Activated T-helper 17 cell treated with anti-CD3 and anti-CD28 coated beads, Interleukin-2, amount 50 U/mL, for 72 hours (primary cell): ENCODE measurements around the gene HLA-DPB1. TPM values are rescaled to one million over a fixed set of nuclear protein-coding genes. Genes with fewer than 3 reads are reported as not detected.

ENCODE experiments used
- ATAC-seq: fragments of 150-1000 bp; cut with Tn5 transposase; replicated peaks from 2 replicates; pipeline ENCODE4 v1.10.0; 2021; ENCODE audit warnings: mild to moderate bottlenecking, moderate library complexity
- H3K27ac Mint-ChIP-seq: one replicate; pipeline ENCODE4 v1.8.0; 2022; ENCODE audit warnings: mixed read lengths
- H3K27me3 Mint-ChIP-seq: one replicate; pipeline ENCODE4 v1.8.0; 2022; ENCODE audit warnings: mixed read lengths
- H3K36me3 Mint-ChIP-seq: one replicate; pipeline ENCODE4 v1.8.0; 2022; ENCODE audit warnings: low read depth, mild to moderate bottlenecking, mixed read lengths
- H3K4me1 Mint-ChIP-seq: one replicate; pipeline ENCODE4 v1.8.0; 2022; ENCODE audit warnings: mixed read lengths
- H3K4me3 Mint-ChIP-seq: one replicate; pipeline ENCODE4 v1.8.0; 2022; ENCODE audit warnings: mild to moderate bottlenecking, mixed read lengths
- H3K9me3 Mint-ChIP-seq: one replicate; pipeline ENCODE4 v1.8.0; 2022; ENCODE audit warnings: mixed read lengths
- total RNA-seq, 2 donors: library from RNA; stranded (reverse); gene quantifications; one replicate each; pipeline ENCODE4 v1.2.3, GENCODE V29; 2022

HLA-DPB1 gene
- total RNA-seq, 2 donors from 2014 or later = 21.4 to 69.1 TPM

DNA sequence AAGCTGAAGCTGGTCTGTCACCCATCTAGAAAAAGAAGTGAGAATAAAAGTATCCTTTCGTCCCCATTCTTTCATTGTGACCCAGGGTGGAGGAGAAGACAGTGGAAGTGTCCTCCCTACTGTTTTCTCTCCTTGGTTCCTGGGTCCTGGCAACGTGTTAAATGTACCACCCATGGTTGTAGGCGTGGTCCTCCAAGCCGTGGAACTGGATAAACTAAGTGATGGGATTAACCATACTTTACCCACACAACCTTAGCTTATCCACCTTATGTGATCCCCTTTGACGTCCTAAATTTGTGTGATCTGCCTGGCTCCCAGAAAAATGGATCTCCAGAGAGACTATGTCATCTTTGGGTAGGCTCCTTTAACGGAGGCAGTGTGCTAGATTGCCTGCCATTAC is 47.4 kb downstream of the HLA-DPB1 start:
- H3K36me3 Mint-ChIP-seq = no peaks in the 10 kb centered on the region
- no peak overlapping the region for H3K27ac Mint-ChIP-seq
- peaks cover 5% of the 10 kb centered on the region for H3K9me3 Mint-ChIP-seq
- peaks cover 18% of the 10 kb centered on the region for H3K27me3 Mint-ChIP-seq
- H3K4me3 Mint-ChIP-seq = no peak overlapping the region
- no peaks in the 10 kb centered on the region for H3K4me1 Mint-ChIP-seq
- no peak for ATAC-seq

DNA sequence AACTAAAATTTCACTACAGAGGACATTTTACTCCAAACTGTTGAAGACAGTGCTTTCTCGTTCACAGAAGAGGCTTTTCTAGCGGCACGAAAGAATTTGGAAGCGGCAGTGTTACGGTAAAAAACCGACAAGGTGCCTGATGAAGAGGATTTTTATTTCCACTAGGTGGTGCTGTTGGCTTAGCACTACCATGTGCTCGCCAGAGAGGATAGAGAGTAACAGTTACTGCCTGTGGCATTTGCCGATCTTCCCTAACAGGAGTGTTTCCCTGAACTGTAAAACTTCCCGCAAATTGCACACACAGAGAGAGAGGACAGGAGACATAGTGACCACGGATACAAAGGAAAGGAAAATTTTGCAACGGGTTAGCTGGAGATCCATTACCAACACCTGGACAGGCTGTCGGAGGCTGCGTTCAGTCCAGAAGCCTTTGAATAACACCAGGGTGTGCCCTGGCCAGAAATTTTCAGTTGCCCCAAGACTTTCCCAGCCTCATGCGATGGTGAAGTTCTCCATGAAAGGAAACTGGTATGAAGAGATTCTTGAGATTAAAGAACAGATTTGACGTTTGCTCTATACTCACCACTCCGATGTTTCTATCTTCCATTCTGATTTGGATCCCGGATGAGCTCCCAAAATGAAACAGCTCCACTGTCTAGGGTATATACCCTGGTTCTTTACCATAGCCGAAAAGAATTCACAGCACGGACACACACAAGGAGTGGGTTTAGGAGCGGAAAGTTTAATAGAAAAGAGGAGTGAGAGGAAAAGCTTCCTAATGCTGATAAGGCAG is 48.1 kb downstream of the HLA-DPB1 start:
- Mint-ChIP-seq H3K36me3 (no peaks in the 10 kb centered on the region), H3K9me3 (peaks cover 5% of the 10 kb centered on the region), H3K27ac (no peak overlapping the region), H3K27me3 (peaks cover 18% of the 10 kb centered on the region), H3K4me3 (no peak overlapping the region), H3K4me1 (no peaks in the 10 kb centered on the region)
- peak; percentile 40 for ATAC-seq

DNA sequence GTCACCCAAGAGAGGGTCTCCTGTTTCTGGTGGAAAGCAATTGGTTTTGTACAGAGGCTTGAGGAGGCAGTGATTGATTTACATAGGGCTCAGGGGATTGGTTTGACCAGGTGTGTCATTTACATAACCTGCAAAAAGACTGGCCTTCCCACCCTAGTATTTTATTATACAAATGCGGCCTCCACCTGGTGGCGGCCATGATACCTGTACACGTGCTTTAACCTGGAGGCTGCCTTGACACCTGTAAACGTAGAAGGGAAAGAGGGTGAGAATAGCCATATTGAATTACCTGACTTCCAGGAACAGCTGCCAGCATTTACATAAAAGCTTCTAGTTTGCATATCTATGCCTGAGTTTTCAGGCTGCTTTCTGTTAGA is 48.7 kb downstream of the HLA-DPB1 start:
- no peaks in the 10 kb centered on the region for H3K4me1 Mint-ChIP-seq
- no peak overlapping the region for H3K27ac Mint-ChIP-seq
- H3K4me3 Mint-ChIP-seq = no peak overlapping the region
- ATAC-seq = no peak
- H3K9me3 Mint-ChIP-seq = peaks cover 5% of the 10 kb centered on the region
- peaks cover 18% of the 10 kb centered on the region for H3K27me3 Mint-ChIP-seq
- no peaks in the 10 kb centered on the region for H3K36me3 Mint-ChIP-seq

DNA sequence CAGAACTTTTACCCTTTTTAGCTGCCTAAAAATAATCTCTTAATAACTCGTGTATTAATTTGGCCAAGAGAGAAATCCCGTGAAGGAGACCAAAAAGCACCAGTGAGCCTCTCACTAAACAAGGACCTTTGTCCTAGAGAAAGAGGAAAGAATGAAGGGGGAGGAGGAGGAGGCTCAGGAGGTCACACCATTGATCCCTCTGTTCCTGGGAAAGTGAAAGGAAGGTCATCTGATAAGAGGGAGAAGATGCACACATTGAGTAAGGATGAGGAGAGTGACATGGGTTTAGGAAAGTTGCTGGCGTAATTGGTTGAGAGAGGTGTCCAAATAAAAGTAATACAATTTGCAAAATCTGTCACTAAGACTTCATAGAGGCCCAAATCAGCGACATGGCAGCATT is 49.2 kb downstream of the HLA-DPB1 start:
- H3K27me3 Mint-ChIP-seq = peaks cover 18% of the 10 kb centered on the region
- no peaks in the 10 kb centered on the region for H3K4me1 Mint-ChIP-seq
- no peak for ATAC-seq
- H3K36me3 Mint-ChIP-seq = no peaks in the 10 kb centered on the region
- H3K4me3 Mint-ChIP-seq = no peak overlapping the region
- peaks cover 5% of the 10 kb centered on the region for H3K9me3 Mint-ChIP-seq
- no peak overlapping the region for H3K27ac Mint-ChIP-seq

DNA sequence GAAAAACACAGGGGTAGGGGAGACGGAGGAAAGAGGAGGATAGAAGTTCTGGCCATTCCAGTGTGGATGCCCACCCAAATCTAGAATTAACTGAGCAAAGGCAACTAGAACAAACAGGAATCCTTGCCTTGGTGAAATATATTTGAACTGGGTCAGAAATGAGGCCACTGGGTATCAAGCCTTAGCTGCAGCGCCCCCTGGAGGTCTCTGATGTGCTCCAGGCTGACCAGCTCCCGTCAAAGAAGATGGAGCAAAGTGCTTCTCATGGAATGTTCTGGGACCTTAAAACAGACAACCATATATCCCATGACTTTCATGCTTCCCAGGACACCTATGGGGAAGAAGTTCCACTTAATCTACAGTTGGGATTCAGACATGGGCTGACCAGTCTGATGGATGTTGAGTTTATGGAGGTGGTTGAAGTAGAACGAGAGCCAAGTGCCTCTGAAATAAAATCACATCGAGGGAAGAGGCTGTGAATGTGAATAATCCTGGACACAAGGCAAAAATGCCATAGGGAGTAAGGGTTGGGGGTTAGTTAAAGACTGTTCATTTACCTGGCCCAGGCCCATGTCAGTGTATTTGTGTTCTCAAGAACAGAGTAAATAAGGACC is 50.4 kb downstream of the HLA-DPB1 start:
- H3K4me1 Mint-ChIP-seq = no peaks in the 10 kb centered on the region
- no peak overlapping the region for H3K4me3 Mint-ChIP-seq
- peaks cover 17% of the 10 kb centered on the region for H3K27me3 Mint-ChIP-seq
- peaks cover 5% of the 10 kb centered on the region for H3K9me3 Mint-ChIP-seq
- ATAC-seq = peak; percentile 67
- no peaks in the 10 kb centered on the region for H3K36me3 Mint-ChIP-seq
- no peak overlapping the region for H3K27ac Mint-ChIP-seq

DNA sequence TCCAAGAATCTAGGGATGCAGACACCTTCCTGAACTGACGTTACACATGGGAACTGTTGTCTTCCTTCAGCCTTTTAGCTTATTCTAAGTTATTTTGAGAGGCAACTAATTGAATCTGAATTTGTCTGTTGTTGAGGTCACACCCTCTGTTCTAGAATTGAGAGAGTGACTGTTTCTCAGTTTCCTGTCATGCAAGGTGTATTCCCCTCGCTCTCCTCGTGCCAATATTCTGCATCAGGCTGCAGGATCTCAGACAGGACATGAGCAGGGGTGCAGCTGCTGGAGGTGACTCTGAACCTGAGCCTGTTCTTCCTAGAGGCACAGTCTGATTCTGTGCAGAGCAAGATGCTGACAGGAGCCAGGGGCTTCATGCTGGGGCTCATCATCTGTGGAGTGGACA is 52.5 kb downstream of the HLA-DPB1 start:
- Mint-ChIP-seq H3K4me1 (no peaks in the 10 kb centered on the region), H3K4me3 (no peak overlapping the region), H3K27me3 (peaks cover 16% of the 10 kb centered on the region), H3K36me3 (no peaks in the 10 kb centered on the region), H3K9me3 (peaks cover 5% of the 10 kb centered on the region), H3K27ac (no peak overlapping the region)
- peak; percentile 73 for ATAC-seq

DNA sequence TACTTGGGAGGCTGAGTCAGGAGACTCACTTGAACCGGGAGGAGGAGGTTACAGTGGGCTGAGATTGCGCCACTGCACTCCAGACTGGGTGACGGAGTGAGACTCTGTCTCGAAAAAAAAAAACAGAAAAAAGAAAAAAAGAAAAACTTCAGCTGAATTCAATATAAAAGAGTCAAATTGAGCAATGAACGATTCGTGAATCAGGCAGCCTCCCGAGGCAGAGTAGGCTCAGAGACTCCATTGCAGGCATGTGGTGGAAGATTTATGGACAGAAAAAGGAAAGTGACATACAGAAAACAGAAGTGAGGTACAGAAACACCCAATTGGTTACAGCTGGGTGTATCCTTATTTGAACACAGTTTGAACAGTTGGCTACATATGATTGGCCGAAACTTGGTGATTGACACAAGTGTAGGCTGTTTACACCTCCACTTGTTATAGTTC is 56.3 kb downstream of the HLA-DPB1 start:
- no peak overlapping the region for H3K4me3 Mint-ChIP-seq
- no peak for ATAC-seq

DNA sequence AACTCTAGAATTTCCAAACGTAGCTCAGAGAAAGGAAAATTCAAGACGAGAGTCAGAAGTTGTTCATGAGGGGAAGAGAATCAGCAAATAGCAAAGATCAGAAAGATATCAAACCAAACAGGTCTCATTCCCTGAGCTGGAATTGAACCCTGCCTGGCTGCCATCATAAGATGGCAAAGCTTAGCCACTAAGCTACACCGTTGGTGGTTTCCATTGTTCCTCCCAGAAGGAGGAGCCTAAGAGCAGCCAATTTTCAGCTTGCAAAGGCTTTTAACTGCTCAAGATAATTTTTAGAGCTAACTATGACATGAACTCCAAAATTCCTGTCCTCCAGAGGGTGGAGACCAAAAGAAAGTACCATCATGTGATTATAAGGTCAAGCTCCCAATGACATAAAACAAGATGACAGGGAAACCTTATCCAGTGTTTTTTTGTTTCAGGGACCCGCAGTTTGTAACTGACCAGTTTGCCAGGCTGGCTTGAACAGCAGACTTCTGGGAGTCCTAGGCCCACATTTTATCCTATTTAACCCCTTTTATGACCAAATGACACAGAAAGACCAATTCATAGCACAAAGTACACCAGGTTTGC is 60.6 kb downstream of the HLA-DPB1 start:
- H3K27ac Mint-ChIP-seq = no peak overlapping the region
- peaks cover 10% of the 10 kb centered on the region for H3K27me3 Mint-ChIP-seq
- H3K36me3 Mint-ChIP-seq = no peaks in the 10 kb centered on the region
- no peaks in the 10 kb centered on the region for H3K9me3 Mint-ChIP-seq
- no peak overlapping the region for H3K4me3 Mint-ChIP-seq
- H3K4me1 Mint-ChIP-seq = no peaks in the 10 kb centered on the region
- ATAC-seq = no peak

More for the DNA sequence above, 56.3 kb downstream of the HLA-DPB1 start:
- no peaks in the 10 kb centered on the region for H3K9me3 Mint-ChIP-seq
- no peaks in the 10 kb centered on the region for H3K36me3 Mint-ChIP-seq
- peaks cover 11% of the 10 kb centered on the region for H3K27me3 Mint-ChIP-seq
- no peaks in the 10 kb centered on the region for H3K4me1 Mint-ChIP-seq
- H3K27ac Mint-ChIP-seq = no peak overlapping the region

Other genes with a start within 250 kb of the HLA-DPB1 start
- 100 to 1,000 TPM in 1 of 2 donors, 10 to 100 TPM in 1; 94.0 to 169 TPM for gene TAP2, start 237.3 kb upstream of the HLA-DPB1 start, total RNA-seq
- gene PSMB8, start 231.9 kb upstream of the HLA-DPB1 start, total RNA-seq = 100 to 1,000 TPM; 286 to 344 TPM
- gene TAP1, start 222.3 kb upstream of the HLA-DPB1 start, total RNA-seq = 100 to 1,000 TPM; 302 to 387 TPM
- gene PSMB9, start 221.8 kb upstream of the HLA-DPB1 start, total RNA-seq = 100 to 1,000 TPM; 203 to 215 TPM
- gene HLA-DMB, start 135.0 kb upstream of the HLA-DPB1 start, total RNA-seq = 10 to 100 TPM in 1 of 2 donors, 1 to 10 TPM in 1; 2.7 to 17.7 TPM
- 10 to 100 TPM; 22.4 to 53.8 TPM for gene HLA-DMA, start 122.9 kb upstream of the HLA-DPB1 start, total RNA-seq
- gene BRD2, start 107.4 kb upstream of the HLA-DPB1 start, total RNA-seq = 100 to 1,000 TPM; 229 to 281 TPM
- gene HLA-DOA, start 66.4 kb upstream of the HLA-DPB1 start, total RNA-seq = 1 to 10 TPM in 1 of 2 donors, under 1 TPM in 1; 0.56 to 7.8 TPM
- gene HLA-DPA1, start 2.3 kb upstream of the HLA-DPB1 start, total RNA-seq = 100 to 1,000 TPM in 1 of 2 donors, 10 to 100 TPM in 1; 40.5 to 136 TPM
- gene COL11A2, start 116.5 kb downstream of the HLA-DPB1 start, total RNA-seq = 1 to 10 TPM; 1.2 to 3.3 TPM
- gene RXRB, start 124.7 kb downstream of the HLA-DPB1 start, total RNA-seq = 10 to 100 TPM; 31.0 to 68.7 TPM
- gene SLC39A7, start 124.9 kb downstream of the HLA-DPB1 start, total RNA-seq = 10 to 100 TPM; 50.5 to 65.0 TPM
- 10 to 100 TPM in 1 of 2 donors, 1 to 10 TPM in 1; 3.4 to 13.1 TPM for gene HSD17B8, start 128.7 kb downstream of the HLA-DPB1 start, total RNA-seq
- gene RING1, start 132.5 kb downstream of the HLA-DPB1 start, total RNA-seq = 10 to 100 TPM; 22.7 to 25.1 TPM
- 10 to 100 TPM; 42.5 to 43.2 TPM for gene VPS52, start 195.9 kb downstream of the HLA-DPB1 start, total RNA-seq
- 1,000 to 10,000 TPM; 3,349 to 4,633 TPM for gene RPS18, start 196.1 kb downstream of the HLA-DPB1 start, total RNA-seq
- gene B3GALT4, start 201.1 kb downstream of the HLA-DPB1 start, total RNA-seq = 1 to 10 TPM; 4.0 to 5.8 TPM
- gene WDR46, start 213.2 kb downstream of the HLA-DPB1 start, total RNA-seq = 10 to 100 TPM; 51.2 to 98.7 TPM
- 10 to 100 TPM; 57.9 to 81.2 TPM for gene PFDN6, start 213.6 kb downstream of the HLA-DPB1 start, total RNA-seq
- 10 to 100 TPM; 37.7 to 73.4 TPM for gene RGL2, start 223.0 kb downstream of the HLA-DPB1 start, total RNA-seq
- gene TAPBP, start 238.1 kb downstream of the HLA-DPB1 start, total RNA-seq = 100 to 1,000 TPM; 176 to 194 TPM
- gene ZBTB22, start 241.8 kb downstream of the HLA-DPB1 start, total RNA-seq = 10 to 100 TPM in 1 of 2 donors, 1 to 10 TPM in 1; 6.9 to 20.0 TPM
- gene DAXX, start 247.0 kb downstream of the HLA-DPB1 start, total RNA-seq = 10 to 100 TPM; 62.2 to 77.3 TPM